Stimulated activated CD8-positive, alpha-beta memory T cell treated with anti-CD3 and anti-CD28 coated beads, Interleukin-12 subunit alpha, Interleukin-12 subunit beta, amount 100 ng/mL, for 24 hours (primary cell): ENCODE results near the gene SPG21.

ENCODE experiments used
- DNase-seq: peaks from one replicate; pipeline ENCODE4 v3.0.0-alpha.2; 2020; ENCODE audit errors: extremely low read depth

SPG21 gene

GRCh38 chr15:64991536-64992135 is 1.9 kb upstream of the SPG21 start:
- no peak for DNase-seq

- no peak for DNase-seq
These were observed 405 bp upstream of the SPG21 start for GRCh38 chr15:64990168-64990470.

GRCh38 chr15:64987136-64987535 is 2.6 kb downstream of the SPG21 start:
- no peak for DNase-seq

- no peak for DNase-seq
These were observed 4.2 kb downstream of the SPG21 start for GRCh38 chr15:64985366-64986033.

- DNase-seq = no peak
These were observed 7.2 kb downstream of the SPG21 start for GRCh38 chr15:64982472-64982871.

GRCh38 chr15:64981812-64982431 is 7.8 kb downstream of the SPG21 start:
- no peak for DNase-seq

GRCh38 chr15:64979252-64979710 is 10.4 kb downstream of the SPG21 start:
- no peak for DNase-seq

GRCh38 chr15:64975390-64975789 is 14.3 kb downstream of the SPG21 start:
- DNase-seq = no peak

- no peak for DNase-seq
These were observed 19.0 kb downstream of the SPG21 start for GRCh38 chr15:64970698-64971097.

GRCh38 chr15:64969401-64969800 is 20.3 kb downstream of the SPG21 start:
- no peak for DNase-seq

- no peak for DNase-seq
These were observed 28.7 kb downstream of the SPG21 start for GRCh38 chr15:64961013-64961412.

- no peak for DNase-seq
These were observed 29.6 kb downstream of the SPG21 start for GRCh38 chr15:64960153-64960552.

- DNase-seq = no peak
These were observed 30.6 kb downstream of the SPG21 start for GRCh38 chr15:64959128-64959527.

- DNase-seq = no peak
These were observed 35.3 kb downstream of the SPG21 start for GRCh38 chr15:64954395-64954794.

- no peak for DNase-seq
These were observed 37.8 kb downstream of the SPG21 start for GRCh38 chr15:64951777-64952418.

- no peak for DNase-seq
These were observed 38.8 kb downstream of the SPG21 start for GRCh38 chr15:64950888-64951287.

GRCh38 chr15:64949383-64950186 is 40.1 kb downstream of the SPG21 start:
- no peak for DNase-seq

- no peak for DNase-seq
These were observed 40.8 kb downstream of the SPG21 start for GRCh38 chr15:64948916-64949315.

- no peak for DNase-seq
These were observed 42.5 kb downstream of the SPG21 start for GRCh38 chr15:64947211-64947610.

GRCh38 chr15:64944961-64945360 is 44.8 kb downstream of the SPG21 start:
- no peak for DNase-seq

- no peak for DNase-seq
These were observed 46.0 kb downstream of the SPG21 start for GRCh38 chr15:64943512-64944225.
